Mammary epithelial cell (primary cell): ENCODE data around the gene RIPK4.

ENCODE experiments used
- CTCF ChIP-seq, 2 donors: IDR thresholded peaks in 1 of 2; conservative IDR thresholded peaks in 1 of 2; 2 replicates each; pipeline ENCODE4 v1.5.1; 2011 to 2012; ENCODE audit warnings: inconsistent platforms in 2 of 2, low read length in 2 of 2, mild to moderate bottlenecking in 2 of 2, control low read depth in 1 of 2, low read depth in 1 of 2; ENCODE audit not compliant: insufficient read depth in 1 of 2; ENCODE audit errors: extremely low read depth in 1 of 2
- EZH2 ChIP-seq: IDR thresholded peaks from 2 replicates; pipeline ENCODE4 v1.6.1; 2012; ENCODE audit warnings: low read length, inconsistent platforms, borderline replicate concordance

DNA sequence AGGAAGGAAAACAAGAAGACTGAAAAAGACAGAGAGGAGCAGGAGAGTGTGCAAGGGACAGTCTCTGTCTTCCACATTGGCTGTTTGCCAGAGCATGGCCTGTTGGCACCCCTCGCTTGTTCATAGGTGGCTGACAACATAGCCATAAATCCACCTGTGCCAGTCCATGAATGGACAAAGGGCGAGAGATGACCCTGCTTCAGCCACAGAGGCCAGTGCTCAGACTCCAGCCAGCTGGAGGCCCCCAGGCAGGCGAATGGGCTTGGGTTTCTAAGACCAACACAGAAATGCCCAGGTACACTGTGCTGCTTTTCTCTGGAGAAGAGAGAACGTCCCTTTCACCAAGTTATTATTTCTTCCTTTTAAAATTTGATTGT, 60.6 kb downstream of the RIPK4 start:
- no peak for TF ChIP-seq CTCF (conservative IDR thresholded peaks at IDR 0.05 in 1 of 2, IDR thresholded peaks at IDR 0.05 in 1 of 2; ENCODE audit: extremely low read depth in 1 of 2, insufficient read depth in 1 of 2, low read depth in 1 of 2, low read length in 2 of 2)
- TF ChIP-seq EZH2 = no peak
